ENCODE results near the gene GNA12.

The GNA12 gene

GRCh38 chr7:2763597-2763996 lies 80.5 kb downstream of the GNA12 start:
- no peak for TF ChIP-seq ZFX (IDR thresholded peaks at IDR 0.05)
- TF ChIP-seq, protein P1, sequence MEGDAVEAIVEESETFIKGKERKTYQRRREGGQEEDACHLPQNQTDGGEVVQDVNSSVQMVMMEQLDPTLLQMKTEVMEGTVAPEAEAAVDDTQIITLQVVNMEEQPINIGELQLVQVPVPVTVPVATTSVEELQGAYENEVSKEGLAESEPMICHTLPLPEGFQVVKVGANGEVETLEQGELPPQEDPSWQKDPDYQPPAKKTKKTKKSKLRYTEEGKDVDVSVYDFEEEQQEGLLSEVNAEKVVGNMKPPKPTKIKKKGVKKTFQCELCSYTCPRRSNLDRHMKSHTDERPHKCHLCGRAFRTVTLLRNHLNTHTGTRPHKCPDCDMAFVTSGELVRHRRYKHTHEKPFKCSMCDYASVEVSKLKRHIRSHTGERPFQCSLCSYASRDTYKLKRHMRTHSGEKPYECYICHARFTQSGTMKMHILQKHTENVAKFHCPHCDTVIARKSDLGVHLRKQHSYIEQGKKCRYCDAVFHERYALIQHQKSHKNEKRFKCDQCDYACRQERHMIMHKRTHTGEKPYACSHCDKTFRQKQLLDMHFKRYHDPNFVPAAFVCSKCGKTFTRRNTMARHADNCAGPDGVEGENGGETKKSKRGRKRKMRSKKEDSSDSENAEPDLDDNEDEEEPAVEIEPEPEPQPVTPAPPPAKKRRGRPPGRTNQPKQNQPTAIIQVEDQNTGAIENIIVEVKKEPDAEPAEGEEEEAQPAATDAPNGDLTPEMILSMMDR (conservative IDR thresholded peaks at IDR 0.05) = no peak
- no peak overlapping the region for H3K27ac ChIP-seq

GRCh38 chr7:2761801-2762497 lies 82.2 kb downstream of the GNA12 start:
- no peak overlapping the region for H3K27ac ChIP-seq
- TF ChIP-seq, protein P1 (conservative IDR thresholded peaks at IDR 0.05) = no peak
- no peak for TF ChIP-seq ZFX (IDR thresholded peaks at IDR 0.05)

- no peak for TF ChIP-seq ZFX (IDR thresholded peaks at IDR 0.05)
- TF ChIP-seq, protein P1 (conservative IDR thresholded peaks at IDR 0.05) = no peak
- no peak overlapping the region for H3K27ac ChIP-seq
These were observed 82.9 kb downstream of the GNA12 start for GRCh38 chr7:2761131-2761624.

GRCh38 chr7:2760098-2760889 lies 83.8 kb downstream of the GNA12 start:
- TF ChIP-seq ZFX (IDR thresholded peaks at IDR 0.05) = no peak
- TF ChIP-seq, protein P1 (conservative IDR thresholded peaks at IDR 0.05) = no peak; the same call in 1 of the 2 replicates
- no peak overlapping the region for H3K27ac ChIP-seq

- TF ChIP-seq, protein P1 (conservative IDR thresholded peaks at IDR 0.05) = no peak
- no peak for TF ChIP-seq ZFX (IDR thresholded peaks at IDR 0.05)
- no peak overlapping the region for H3K27ac ChIP-seq
These were observed 84.4 kb downstream of the GNA12 start for GRCh38 chr7:2759736-2760097.

DNA sequence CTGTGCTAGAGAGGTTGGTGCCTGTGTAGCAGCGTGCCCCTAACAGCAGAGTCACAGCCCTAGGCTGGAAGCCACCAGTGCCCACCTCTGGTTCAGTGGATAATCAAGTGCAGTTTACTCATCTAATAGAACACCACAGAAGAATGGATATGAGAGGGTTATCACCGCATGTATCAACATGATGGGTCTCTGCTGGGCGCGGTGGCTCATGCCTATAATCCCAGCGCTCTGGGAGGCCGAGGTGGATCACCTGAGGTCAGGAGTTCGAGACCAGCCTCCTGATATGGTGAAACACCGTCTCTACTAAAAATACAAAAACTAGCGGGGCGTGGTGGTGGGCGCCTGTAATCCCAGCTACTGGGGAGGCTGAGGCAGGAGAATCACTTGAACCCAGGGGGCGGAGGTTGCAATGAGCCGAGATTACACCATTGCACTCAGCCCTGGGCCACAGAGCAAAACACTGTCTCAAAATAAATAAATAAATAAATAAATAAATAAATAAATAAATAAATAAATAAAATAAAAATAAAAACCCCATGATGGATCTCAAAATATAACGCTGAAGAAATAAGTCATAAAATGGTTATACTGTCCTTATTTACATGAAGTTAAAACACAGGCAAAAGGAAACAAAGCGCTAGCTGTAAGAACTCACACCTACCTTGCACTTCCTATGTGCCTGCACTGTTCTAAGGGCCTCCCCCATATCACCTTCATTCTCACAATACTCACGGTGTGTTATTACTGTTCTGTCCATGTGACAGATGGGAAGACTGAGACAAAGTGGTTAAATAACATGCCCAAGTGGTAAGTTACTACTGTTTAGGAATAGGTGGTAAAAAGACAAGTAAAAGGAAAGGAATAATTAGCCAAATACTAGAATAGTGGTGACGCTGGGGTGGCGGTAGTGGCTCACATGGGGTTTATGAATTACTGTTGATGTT lies 85.2 kb downstream of the GNA12 start:
- TF ChIP-seq, protein P1 (conservative IDR thresholded peaks at IDR 0.05) = no peak
- no peak for TF ChIP-seq ZFX (IDR thresholded peaks at IDR 0.05)

More for the DNA sequence above, 85.2 kb downstream of the GNA12 start:
- peak overlapping the region; percentile 51; the same call in 1 of the 2 replicates for H3K27ac ChIP-seq
